Hepatocyte (in vitro differentiated cells): ENCODE results near the gene NAPA. TPM values are rescaled to one million over a fixed set of nuclear protein-coding genes. Genes with fewer than 3 reads are reported as not detected.

Source experiments
- DNase-seq: peaks from one replicate; pipeline ENCODE4 v3.0.0-alpha.2; 2016; ENCODE audit warnings: low spot score
- H2AFZ ChIP-seq: fragments of 200-600 bp; sonication (generic); 2 replicates; pipeline ENCODE4 v1.6.0; 2016; ENCODE audit warnings: antibody characterized with exemption, mild to moderate bottlenecking
- H3K27ac ChIP-seq: fragments of 200-600 bp; sonication (generic); 2 replicates; pipeline ENCODE4 v1.5.1; 2016; ENCODE audit warnings: mild to moderate bottlenecking
- H3K27me3 ChIP-seq: fragments of 200-600 bp; sonication (generic); 2 replicates; pipeline ENCODE4 v1.6.1; 2016
- H3K36me3 ChIP-seq: fragments of 200-600 bp; sonication (generic); replicated peaks from 2 replicates; pipeline ENCODE4 v1.5.1; 2016; ENCODE audit warnings: low read depth; ENCODE audit not compliant: insufficient read depth
- H3K4me1 ChIP-seq: fragments of 200-600 bp; sonication (generic); 2 replicates; pipeline ENCODE4 v1.5.1; 2016; ENCODE audit warnings: mild to moderate bottlenecking, moderate library complexity; ENCODE audit not compliant: insufficient read depth
- H3K4me2 ChIP-seq: fragments of 200-600 bp; sonication (generic); 2 replicates; pipeline ENCODE4 v1.6.0; 2016
- H3K4me3 ChIP-seq: fragments of 200-600 bp; sonication (generic); 2 replicates; pipeline ENCODE4 v1.5.1; 2016; ENCODE audit warnings: mild to moderate bottlenecking
- H3K79me2 ChIP-seq: fragments of 200-600 bp; sonication (generic); 2 replicates; pipeline ENCODE4 v1.6.0; 2017; ENCODE audit warnings: mild to moderate bottlenecking
- H3K9me2 ChIP-seq: fragments of 200-600 bp; sonication (generic); replicated peaks from 2 replicates; pipeline ENCODE4 v1.6.0; 2017; ENCODE audit warnings: mild to moderate bottlenecking; ENCODE audit not compliant: insufficient read depth
- H3K9me3 ChIP-seq: fragments of 200-600 bp; sonication (generic); 2 replicates; pipeline ENCODE4 v1.5.1; 2016; ENCODE audit warnings: low read depth, mild to moderate bottlenecking
- H4K20me1 ChIP-seq: fragments of 200-600 bp; sonication (generic); 2 replicates; pipeline ENCODE4 v1.6.0; 2016; ENCODE audit warnings: mild to moderate bottlenecking; ENCODE audit not compliant: insufficient read depth, poor library complexity, severe bottlenecking
- CTCF ChIP-seq: fragments of 200-600 bp; sonication (generic); IDR thresholded peaks from 2 replicates; pipeline ENCODE4 v1.5.1; 2016; ENCODE audit warnings: antibody characterized with exemption, mild to moderate bottlenecking; ENCODE audit not compliant: poor library complexity
- EZH2 ChIP-seq: fragments of 200-600 bp; sonication (generic); IDR thresholded peaks from 2 replicates; pipeline ENCODE4 v1.6.1; 2016; ENCODE audit warnings: antibody characterized with exemption, mild to moderate bottlenecking, borderline replicate concordance
- EZH2phosphoT487 ChIP-seq: fragments of 200-600 bp; sonication (generic); IDR thresholded peaks from one replicate; pipeline ENCODE4 v1.6.1; 2018; ENCODE audit warnings: antibody characterized with exemption, mild to moderate bottlenecking, low read depth, moderate library complexity; ENCODE audit not compliant: unreplicated experiment, severe bottlenecking
- whole genome bisulfite sequencing: methylation state at CpG from one replicate; pipeline ENCODE4 v1.1.6; 2016; ENCODE audit warnings: low lambda C conversion rate; ENCODE audit errors: missing lambda C conversion rate; 5-methylcytosine and 5-hydroxymethylcytosine counted together
- polyA plus RNA-seq: library from polyadenylated mRNA; unstranded; fragments of >200 nt; fragmentation: Nextera tagmentation; extraction: Ambion mirVana; gene quantifications from 2 replicates; pipeline ENCODE4 v1.2.1, GENCODE V29; 2016
- total RNA-seq: library from RNA; depleted of rRNA; stranded (reverse); fragments of >200 nt; gene quantifications from 2 replicates; pipeline ENCODE4 v1.2.3, GENCODE V29; 2014

NAPA gene
- total and polyA plus RNA-seq, 2 experiments from 2014 or later = 106 to 192 TPM

- no peak for TF ChIP-seq EZH2phosphoT487
- TF ChIP-seq EZH2 = no peak
- no peak for TF ChIP-seq CTCF
- H4K20me1 ChIP-seq = peaks cover 53% of the 10 kb centered on the region
- H3K9me2 ChIP-seq = no peaks in the 10 kb centered on the region
- H3K36me3 ChIP-seq = no peaks in the 10 kb centered on the region
- H3K9me3 ChIP-seq = no peaks in the 10 kb centered on the region
- H3K27ac ChIP-seq = peak overlapping the region; percentile 97
- H3K4me1 ChIP-seq = peaks cover 29% of the 10 kb centered on the region
- peaks cover 77% of the 10 kb centered on the region for H3K79me2 ChIP-seq
- 82% methylated on average over 7 of the region's 7 CpGs for WGBS
- H3K4me3 ChIP-seq = no peak overlapping the region
- H3K4me2 ChIP-seq = peak overlapping the region; percentile 92
- DNase-seq = no peak
- H3K27me3 ChIP-seq = no peaks in the 10 kb centered on the region
- no peak overlapping the region for H2AFZ ChIP-seq
Observed at GRCh38 chr19:47511681-47512080, 3.2 kb downstream of the NAPA start.

- H3K27me3 ChIP-seq = no peaks in the 10 kb centered on the region
- WGBS = 92% methylated on average over 6 of the region's 6 CpGs
- TF ChIP-seq EZH2phosphoT487 (no peak), CTCF (no peak), EZH2 (no peak)
- no peak overlapping the region for H2AFZ ChIP-seq
- peaks cover 58% of the 10 kb centered on the region for H4K20me1 ChIP-seq
- peak overlapping the region; percentile 92 for H3K4me2 ChIP-seq
- H3K9me2 ChIP-seq = no peaks in the 10 kb centered on the region
- no peak overlapping the region for H3K4me3 ChIP-seq
- no peaks in the 10 kb centered on the region for H3K36me3 ChIP-seq
- no peaks in the 10 kb centered on the region for H3K9me3 ChIP-seq
- DNase-seq = no peak
- peak overlapping the region; percentile 97 for H3K27ac ChIP-seq
- peaks cover 29% of the 10 kb centered on the region for H3K4me1 ChIP-seq
- peaks cover 82% of the 10 kb centered on the region for H3K79me2 ChIP-seq
Observed at GRCh38 chr19:47511128-47511517, 3.7 kb downstream of the NAPA start.

GRCh38 chr19:47510516-47511127 is 4.2 kb downstream of the NAPA start:
- TF ChIP-seq CTCF (no peak), EZH2 (no peak), EZH2phosphoT487 (no peak)
- Histone ChIP-seq H3K9me3 (no peaks in the 10 kb centered on the region), H2AFZ (no peak overlapping the region), H3K9me2 (no peaks in the 10 kb centered on the region), H3K4me1 (peaks cover 29% of the 10 kb centered on the region), H3K4me3 (no peak overlapping the region), H3K27ac (peak overlapping the region; percentile 97), H3K27me3 (no peaks in the 10 kb centered on the region), H4K20me1 (peaks cover 63% of the 10 kb centered on the region), H3K36me3 (no peaks in the 10 kb centered on the region), H3K4me2 (peak overlapping the region; percentile 92), H3K79me2 (peaks cover 88% of the 10 kb centered on the region)
- WGBS = 86% methylated on average over 12 of the region's 12 CpGs
- no peak for DNase-seq

- DNase-seq = no peak
- Histone ChIP-seq H3K4me3 (no peak overlapping the region), H3K27ac (no peak overlapping the region), H3K36me3 (no peaks in the 10 kb centered on the region), H3K27me3 (no peaks in the 10 kb centered on the region), H3K79me2 (peaks cover 94% of the 10 kb centered on the region), H2AFZ (no peak overlapping the region), H4K20me1 (peaks cover 69% of the 10 kb centered on the region), H3K4me1 (peaks cover 29% of the 10 kb centered on the region), H3K9me2 (no peaks in the 10 kb centered on the region), H3K9me3 (no peaks in the 10 kb centered on the region), H3K4me2 (no peak overlapping the region)
- TF ChIP-seq CTCF (no peak), EZH2phosphoT487 (no peak), EZH2 (no peak)
- 86% methylated on average over 8 of the region's 8 CpGs for WGBS
Observed at GRCh38 chr19:47509973-47510372, 4.9 kb downstream of the NAPA start.
